Measurements from ENCODE around the gene SERPINA10.

The SERPINA10 gene

DNA sequence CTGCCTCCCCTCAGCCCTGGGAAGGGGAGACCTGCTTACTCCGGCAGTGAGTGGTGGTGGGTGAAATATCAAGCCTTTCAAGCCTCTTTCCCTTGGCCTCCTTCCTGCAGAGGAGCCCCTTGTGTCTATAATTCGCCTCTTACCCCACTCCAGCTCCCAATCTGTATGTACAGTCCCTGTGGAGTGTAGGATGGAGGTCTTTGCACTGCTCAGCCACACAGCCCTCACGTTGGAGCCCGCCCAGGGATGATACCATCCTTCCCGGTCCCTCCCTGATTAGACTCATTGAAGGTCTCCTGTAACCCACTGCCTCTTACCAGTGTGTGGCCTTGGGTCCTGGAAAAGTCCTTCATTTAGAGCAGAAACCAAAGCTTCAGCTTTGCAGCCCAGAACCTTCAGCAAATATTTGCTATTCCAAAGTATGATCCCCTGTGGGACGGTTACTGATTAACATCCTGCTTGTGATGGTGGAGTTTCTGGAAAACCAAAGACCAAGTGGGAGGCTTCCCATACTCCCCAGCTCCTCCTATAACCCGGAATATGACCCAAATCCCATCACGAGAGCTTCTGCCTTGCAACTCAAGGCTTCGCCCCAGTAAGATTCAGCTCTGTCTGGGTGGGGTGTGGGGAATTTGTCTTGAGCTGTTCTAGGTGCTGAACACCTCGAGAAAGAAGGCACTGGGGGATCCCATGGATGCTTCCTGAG, at the start of gene SERPINA10:
TSS of gene SERPINA10 (minus strand) at position 397 of the 706 bp plus-strand sequence. CDS start 2,675 bp downstream, outside the sequence.
- no peak for DNase-seq (ENCODE audit: extremely low read depth, low read depth)
- H3K4me3 ChIP-seq (replicated peaks; ENCODE audit: low read depth, low read length) = no peak within 1 kb of the TSS
- TF ChIP-seq, protein P1, sequence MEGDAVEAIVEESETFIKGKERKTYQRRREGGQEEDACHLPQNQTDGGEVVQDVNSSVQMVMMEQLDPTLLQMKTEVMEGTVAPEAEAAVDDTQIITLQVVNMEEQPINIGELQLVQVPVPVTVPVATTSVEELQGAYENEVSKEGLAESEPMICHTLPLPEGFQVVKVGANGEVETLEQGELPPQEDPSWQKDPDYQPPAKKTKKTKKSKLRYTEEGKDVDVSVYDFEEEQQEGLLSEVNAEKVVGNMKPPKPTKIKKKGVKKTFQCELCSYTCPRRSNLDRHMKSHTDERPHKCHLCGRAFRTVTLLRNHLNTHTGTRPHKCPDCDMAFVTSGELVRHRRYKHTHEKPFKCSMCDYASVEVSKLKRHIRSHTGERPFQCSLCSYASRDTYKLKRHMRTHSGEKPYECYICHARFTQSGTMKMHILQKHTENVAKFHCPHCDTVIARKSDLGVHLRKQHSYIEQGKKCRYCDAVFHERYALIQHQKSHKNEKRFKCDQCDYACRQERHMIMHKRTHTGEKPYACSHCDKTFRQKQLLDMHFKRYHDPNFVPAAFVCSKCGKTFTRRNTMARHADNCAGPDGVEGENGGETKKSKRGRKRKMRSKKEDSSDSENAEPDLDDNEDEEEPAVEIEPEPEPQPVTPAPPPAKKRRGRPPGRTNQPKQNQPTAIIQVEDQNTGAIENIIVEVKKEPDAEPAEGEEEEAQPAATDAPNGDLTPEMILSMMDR (IDR thresholded peaks at IDR 0.05; ENCODE audit: low read depth, low read length, missing control alignments) = no peak

DNA sequence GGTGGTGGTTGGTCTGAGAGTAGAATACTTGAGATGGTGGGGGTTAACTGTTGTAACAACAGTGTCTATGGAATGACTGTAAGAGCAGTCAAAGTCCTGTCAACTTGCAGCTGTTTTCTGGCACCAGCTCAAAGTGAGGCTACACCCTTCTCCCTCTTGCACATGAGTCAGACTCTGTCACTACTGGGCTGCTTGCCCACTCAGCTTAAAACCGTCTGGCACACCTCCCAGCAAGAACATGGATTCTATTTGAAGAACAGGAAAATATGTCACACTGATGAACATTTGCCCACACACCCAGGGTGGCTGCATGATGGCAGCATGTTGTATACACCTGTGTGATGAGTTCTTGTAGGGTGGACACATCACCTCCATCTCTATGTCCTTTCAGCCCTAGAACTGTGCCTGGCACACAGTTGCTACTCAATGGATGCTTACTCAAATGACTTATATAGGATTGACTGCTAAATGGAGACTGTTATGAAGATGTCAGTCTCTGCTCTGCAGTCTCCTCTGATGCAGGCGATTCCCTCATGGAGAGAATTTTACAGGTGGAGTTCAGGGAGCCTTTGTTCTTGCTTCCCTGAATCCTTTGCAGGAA, 49.4 kb upstream of the SERPINA10 start:
- H3K4me3 ChIP-seq (replicated peaks; ENCODE audit: low read depth, low read length) = no peak overlapping the region
- TF ChIP-seq, protein P1 (IDR thresholded peaks at IDR 0.05; ENCODE audit: low read depth, low read length, missing control alignments) = no peak
- peak; percentile 97 for DNase-seq (ENCODE audit: extremely low read depth, low read depth)

DNA sequence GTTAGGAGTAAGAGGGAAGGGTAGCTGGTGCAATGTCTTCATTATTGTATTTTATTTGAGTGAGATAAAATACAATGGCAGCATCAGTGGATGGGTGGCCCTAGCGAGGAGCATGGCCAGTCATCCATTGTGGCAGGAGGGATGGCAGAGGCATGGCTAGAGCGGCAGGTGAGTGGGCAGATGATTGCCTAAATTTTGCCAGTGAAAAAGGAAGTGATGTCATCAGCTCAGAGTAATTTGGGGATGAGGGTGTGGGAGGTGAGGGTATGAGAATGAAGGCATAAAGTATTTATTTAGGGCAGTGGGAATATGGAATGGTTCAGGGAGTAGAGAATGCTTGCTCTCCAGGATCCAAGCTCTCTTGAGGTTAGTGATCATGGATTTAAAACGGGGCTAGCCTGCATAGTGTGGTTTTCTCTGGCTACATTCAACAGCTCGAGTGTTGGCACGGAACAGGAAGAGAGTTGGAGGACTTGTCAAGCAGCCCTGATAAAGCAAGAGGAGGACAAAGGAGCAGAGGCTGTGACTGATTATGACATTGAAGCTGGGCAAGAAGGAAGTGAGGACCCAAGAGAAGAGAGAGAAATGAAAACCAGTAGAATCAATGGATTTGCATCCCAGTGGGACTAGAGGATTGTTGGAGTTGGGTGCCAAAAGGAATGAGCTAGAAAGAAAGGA, 48.7 kb upstream of the SERPINA10 start:
- DNase-seq (ENCODE audit: extremely low read depth, low read depth) = no peak
- H3K4me3 ChIP-seq (replicated peaks; ENCODE audit: low read depth, low read length) = no peak overlapping the region
- TF ChIP-seq, protein P1 (IDR thresholded peaks at IDR 0.05; ENCODE audit: low read depth, low read length, missing control alignments) = no peak

DNA sequence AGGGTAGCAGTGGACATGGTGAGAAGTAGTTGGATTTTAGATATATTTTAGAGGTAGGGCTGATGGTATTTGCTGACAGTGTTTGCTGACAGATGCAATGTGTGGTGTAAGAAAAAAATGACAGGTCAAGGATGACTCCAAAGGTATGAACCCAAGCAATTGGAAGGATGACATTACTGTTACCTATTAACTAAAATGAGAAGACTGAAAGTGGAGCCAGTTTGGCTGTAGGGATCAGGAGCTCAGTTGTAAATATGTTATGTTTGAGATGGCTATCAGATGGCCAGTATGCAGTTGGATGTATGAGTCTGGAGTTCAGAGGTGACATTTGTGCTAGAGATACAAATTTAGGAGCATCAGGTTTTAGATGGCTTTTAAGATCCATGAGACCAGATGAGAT, 47.5 kb upstream of the SERPINA10 start:
- TF ChIP-seq, protein P1 (IDR thresholded peaks at IDR 0.05; ENCODE audit: low read depth, low read length, missing control alignments) = no peak
- no peak overlapping the region for H3K4me3 ChIP-seq (replicated peaks; ENCODE audit: low read depth, low read length)
- no peak for DNase-seq (ENCODE audit: extremely low read depth, low read depth)

DNA sequence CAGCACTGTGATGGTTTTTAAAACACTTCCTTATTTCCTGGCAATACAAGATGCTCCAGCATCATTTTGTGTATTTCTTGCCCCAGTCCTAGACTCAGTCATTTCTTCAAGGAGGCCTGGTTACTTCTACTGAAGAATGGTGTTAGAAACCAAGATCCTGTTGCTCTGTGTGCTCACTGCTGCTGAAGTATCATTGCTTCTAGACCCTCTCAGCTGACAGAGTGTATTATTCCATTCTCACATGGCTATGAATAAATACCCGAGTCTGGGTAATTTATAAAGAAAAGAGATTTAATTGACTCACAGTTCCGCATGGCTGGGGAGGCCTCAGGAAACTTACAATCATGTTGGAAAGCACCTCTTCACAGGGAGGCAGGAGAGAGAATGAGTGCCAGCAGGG, 45.0 kb upstream of the SERPINA10 start:
- H3K4me3 ChIP-seq (replicated peaks; ENCODE audit: low read depth, low read length) = no peak overlapping the region
- TF ChIP-seq, protein P1 (IDR thresholded peaks at IDR 0.05; ENCODE audit: low read depth, low read length, missing control alignments) = no peak
- DNase-seq (ENCODE audit: extremely low read depth, low read depth) = no peak

DNA sequence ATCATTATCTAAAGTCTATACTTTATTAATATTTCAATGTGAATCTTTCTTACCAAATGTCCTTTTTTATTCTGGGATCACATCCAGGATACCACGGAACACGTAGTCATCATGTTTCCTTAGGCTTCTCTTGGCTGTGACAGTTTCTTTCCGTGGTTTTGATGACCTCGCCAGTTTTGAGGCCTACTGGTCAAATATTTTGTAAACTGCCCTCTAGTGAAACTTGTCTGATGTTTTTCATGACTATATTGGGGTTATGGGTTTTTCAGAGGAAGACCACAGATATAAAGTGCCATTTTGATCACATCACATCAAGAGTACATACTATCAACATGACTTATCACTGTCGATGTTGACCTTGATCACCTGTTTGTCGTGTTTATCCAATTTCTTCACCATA, 44.2 kb upstream of the SERPINA10 start:
- TF ChIP-seq, protein P1 (IDR thresholded peaks at IDR 0.05; ENCODE audit: low read depth, low read length, missing control alignments) = no peak
- DNase-seq (ENCODE audit: extremely low read depth, low read depth) = no peak
- no peak overlapping the region for H3K4me3 ChIP-seq (replicated peaks; ENCODE audit: low read depth, low read length)

Data from HFF-Myc (cell line).